MV-4-11 (cell line): ENCODE results near the gene PAK4.
"Not testable (repeated sequence)": the region's sequence is repeated elsewhere in the genome, so short reads cannot be mapped to it uniquely, and the experiment has no call there.

Experiments
- DNase-seq: peaks from one replicate; lab custom pipeline; 2025; lab: John Stamatoyannopoulos, UW

PAK4 gene

GRCh38 chr19:39100500-39101166 lies 25.0 kb upstream of the PAK4 start:
- DNase-seq: no peak

DNA sequence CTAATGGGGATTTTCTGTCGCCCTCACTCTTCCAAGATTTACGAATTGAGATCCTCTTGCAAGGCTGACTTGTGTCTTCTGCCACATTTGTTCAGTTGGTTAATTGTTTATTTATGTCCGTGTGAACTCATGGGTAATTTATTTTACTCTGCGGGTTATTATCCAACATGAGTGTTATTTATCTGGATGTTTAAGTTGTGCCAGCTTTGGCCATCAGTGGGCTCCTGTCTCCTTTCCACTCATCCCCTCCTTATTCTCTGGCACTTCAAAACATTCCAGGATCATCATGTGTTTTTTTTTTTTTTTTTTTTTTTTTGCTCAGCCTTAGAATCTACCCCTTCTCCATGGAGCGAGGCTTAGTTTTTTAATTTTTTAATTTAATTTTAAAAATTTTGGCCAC lies 22.4 kb upstream of the PAK4 start:
- no peak for DNase-seq

GRCh38 chr19:39104186-39104596 lies 21.4 kb upstream of the PAK4 start:
- no peak for DNase-seq

DNA sequence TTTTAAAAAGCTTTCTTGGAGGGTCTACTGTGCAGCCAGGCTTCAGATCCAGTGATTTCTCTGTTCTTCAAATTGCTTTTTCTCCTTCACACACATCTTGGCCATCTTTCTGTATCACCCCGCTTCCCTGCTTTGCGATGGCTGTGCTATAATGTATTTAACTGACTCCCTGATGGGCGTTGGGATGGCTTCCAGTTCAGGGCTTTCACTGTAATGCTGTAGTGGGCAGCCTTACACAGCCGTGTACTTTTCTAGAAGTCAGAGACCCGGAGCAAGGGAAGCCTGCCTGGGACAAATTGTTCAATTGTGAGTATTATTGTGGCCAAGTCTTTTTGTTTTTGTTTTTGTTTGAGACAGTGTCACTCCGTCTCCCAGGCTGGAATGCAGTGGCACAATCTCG lies 19.4 kb upstream of the PAK4 start:
- DNase-seq: no peak

GRCh38 chr19:39109641-39110040 lies 15.9 kb upstream of the PAK4 start:
- no peak for DNase-seq

DNA sequence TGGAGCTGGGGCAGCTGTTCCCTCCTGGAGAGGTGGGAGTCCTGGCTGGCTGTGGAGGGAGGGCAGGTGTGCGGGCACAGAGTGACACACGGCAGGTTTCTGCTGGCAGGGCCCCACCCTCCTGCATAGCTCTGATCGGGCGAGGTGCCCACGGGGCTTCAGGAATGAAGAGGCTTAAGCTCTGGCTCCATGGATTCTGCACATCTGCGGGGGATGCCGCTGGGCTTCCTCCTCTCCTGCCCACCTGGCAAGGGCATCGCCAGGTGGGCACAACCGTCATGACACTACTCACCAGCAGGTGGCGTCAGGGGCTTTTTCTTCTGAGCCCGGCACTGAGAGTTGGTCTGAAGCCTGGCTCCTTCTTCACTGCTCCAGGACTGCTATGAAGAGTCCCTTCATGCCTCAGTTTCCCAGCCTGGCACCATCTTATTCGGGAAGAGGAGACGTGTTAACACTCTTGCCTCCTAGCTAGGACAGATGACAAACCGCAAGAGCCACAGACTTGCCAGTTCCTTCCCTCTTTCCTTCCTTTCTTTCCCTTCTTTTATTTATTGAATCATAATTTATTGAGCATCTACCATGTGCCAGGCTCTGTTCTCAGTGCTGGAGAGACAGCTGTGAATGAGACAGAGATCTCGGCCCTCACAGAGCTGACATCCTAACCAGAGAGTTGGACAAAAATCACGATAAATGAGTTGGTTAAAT lies 15.2 kb upstream of the PAK4 start:
- peak; percentile 21 for DNase-seq

DNA sequence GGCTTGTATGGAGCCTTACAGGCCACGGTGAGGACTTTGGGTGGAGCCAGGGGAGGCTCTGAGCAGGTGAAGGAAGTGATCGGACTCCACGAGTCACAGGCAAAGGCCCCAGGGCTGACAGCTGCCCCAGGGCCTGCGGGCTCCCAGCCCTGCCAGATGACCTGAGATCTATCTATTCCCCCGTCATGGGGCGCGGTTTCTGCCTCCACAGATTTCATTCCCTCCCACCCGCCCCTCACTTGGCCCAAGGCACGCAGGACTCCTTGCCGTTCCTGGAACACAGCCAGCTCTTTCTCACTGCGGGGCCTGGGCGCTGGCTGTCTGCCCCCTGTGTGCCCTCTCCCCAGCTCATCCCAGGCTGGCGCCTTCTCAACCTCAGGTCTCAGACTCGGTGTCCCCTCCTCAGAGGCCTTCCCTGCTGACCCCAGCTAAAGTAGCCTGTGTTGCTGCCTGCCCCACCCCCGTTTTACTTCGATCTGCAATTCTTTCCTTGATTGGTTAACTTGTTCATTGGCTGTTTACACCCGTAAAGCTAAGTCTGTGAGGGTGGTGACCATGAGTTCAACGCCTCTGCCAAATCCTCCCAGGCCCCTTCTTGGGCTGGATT lies 13.9 kb upstream of the PAK4 start:
- no peak for DNase-seq

DNA sequence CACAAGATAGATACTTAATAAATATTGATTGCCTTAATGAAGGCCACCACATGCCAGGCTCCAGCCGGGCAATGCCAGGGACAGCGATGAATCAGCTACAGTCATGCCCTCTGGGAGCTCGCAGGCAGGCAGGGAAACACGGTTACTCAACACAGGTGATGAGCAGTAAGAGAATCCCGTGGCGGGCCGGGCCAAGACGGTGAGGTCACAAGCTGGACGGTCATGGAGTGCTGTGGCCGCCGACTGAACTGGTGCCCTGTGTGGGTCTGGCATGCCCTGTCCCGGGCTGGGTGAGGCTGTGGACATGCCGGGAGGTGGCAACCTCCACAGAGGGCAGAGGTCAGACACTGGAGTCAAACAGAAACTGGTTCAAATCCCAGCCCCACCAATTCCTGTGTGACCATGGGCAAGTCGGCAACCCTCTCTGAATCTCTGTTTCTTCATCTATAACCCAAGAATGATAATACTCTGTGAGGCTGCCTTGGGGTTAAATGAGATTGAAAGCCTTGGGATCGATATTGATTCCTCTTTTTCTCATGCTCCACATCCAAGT lies 13.2 kb upstream of the PAK4 start:
- DNase-seq: no peak

- DNase-seq: no peak
Observed at GRCh38 chr19:39113199-39113598, 12.4 kb upstream of the PAK4 start.

GRCh38 chr19:39115105-39115847 lies 10.3 kb upstream of the PAK4 start:
- no peak for DNase-seq

- DNase-seq: not testable (repeated sequence)
Observed at GRCh38 chr19:39117023-39117422, 8.6 kb upstream of the PAK4 start.

DNA sequence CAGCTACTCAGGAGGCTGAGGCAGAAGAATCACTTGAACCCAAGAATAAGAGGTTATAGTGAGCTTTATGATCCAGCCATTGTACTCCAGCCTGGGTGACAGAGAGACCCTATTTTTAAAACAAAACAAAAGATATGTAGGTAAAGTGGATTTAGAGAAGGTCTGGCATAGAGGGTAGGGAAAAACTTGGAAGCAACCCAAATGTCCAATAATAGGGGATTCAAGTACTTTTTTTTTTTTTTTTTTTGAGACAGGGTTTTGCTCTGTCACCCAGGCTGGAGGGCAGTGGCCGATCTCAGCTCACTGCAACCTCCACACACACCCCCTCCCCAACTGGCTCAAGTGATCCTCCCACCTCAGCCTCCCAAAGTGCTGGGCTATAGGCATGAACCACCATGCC lies 5.8 kb upstream of the PAK4 start:
- DNase-seq: no peak

GRCh38 chr19:39122934-39123731 lies 2.5 kb upstream of the PAK4 start:
- no peak for DNase-seq

DNA sequence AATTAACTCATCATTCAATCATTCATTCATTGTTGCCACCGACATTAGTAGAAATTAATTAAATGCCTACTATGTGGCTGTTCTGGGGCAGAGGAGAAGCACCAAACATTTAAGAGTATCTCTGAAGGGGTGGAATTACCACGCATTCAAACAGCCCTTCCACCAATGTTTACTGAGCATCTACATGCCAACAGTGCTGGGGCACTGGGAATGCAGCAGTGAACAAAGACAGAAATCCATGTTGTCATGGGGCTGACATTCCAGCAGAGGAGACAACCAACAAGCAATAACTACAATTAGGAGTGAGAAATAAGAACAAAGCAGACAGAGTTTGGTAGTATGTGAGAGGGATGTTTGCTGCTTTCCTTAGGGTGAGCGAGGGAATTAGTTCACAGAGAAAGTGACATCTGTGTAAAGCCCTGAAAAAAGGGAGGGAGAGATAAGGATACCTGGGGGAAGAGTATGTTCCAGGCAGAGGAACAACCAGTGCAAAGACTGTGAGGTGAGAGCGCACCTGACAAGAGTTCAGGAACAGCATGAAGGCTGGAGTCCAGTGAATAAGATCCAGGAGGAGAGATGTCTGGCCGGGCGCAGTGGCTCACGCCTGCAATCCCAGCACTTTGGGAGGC lies 1.3 kb upstream of the PAK4 start:
- DNase-seq: no peak

DNA sequence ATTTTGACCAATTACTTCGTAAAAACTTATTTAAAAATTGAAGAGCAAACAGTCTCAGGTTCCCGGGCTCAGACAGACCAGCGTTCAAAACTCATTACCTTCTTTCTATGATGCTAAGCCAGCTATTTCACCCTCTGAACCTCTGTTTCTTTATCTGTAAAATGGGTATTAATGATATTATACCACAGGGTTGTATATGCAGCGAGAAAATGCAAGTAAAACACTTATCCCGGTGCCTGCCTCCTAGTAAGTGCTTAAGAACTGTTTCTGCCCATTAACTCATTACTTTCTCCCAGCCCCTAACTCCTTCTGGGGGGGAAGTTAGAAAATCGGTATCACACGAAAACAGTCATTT lies 410 bp upstream of the PAK4 start:
- no peak for DNase-seq

DNA sequence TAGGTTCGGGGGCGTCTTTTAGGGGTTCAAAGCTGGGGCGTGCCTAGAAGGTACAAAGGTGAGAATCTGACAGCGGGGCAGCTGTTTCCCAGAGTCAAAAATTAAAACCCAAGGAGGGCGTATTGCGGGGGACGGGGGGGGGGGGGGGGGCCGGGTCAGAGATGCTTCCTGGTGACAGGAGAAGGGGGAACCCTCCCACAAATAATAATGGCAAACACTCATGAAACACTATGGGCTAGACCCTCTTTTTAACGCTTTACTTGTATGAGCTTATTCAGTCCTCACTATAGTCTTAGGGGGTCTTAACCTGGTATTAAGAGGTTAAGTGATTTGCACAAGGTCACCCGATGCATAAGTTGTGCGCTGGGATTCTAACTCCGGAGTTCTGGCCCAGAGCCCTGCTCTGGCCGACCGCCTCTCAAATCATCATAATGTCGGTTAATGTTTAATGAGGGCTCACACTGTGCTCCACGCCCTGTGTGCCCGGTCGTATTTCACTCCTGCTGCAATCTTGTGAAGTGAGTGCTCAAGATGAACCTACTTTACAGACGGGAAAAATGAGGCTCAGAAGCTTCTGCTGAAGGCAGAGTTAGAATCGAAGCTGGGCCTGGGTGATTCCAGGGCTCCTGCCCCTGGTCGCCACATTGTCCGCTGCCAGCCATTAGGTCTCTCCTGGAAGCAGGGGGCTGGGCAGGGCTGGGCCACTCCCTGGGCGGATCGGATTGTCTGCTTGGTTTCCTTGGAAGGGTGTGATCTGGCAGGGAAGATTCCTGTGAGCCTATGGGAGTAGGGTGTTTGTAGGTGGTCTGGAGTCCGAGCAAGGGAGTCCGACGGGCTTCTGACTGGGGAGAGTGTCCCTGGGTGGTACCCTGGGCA lies 964 bp downstream of the PAK4 start:
- no peak for DNase-seq

- no peak for DNase-seq
Observed at GRCh38 chr19:39127812-39128515, 2.4 kb downstream of the PAK4 start.

DNA sequence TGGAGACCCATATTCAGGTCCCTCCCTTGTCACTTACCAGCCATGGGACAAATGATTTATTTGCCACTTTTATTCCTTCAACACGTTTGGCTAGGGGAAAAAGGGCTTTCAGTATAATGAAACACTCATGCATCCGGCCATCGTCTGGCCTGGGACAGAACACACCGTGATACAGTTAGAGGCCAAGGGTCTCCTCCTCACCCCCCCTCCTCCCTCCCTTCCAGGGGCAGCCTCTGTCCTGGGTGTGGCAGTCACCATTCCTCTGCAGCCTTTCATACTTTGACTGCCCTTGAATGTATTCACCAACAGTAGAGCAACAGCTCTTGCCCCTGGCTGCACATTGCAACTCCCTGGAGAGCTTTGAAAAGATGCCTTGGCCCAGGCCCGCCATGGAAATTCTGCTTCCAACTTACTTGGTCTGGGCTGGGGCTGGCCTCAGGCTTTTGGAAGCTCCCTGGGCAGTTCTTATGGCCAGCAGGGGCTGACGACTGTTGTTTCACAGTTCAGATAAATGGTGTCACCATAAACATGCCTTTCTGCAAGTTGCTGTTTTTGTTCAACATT lies 3.0 kb downstream of the PAK4 start:
- DNase-seq: no peak

DNA sequence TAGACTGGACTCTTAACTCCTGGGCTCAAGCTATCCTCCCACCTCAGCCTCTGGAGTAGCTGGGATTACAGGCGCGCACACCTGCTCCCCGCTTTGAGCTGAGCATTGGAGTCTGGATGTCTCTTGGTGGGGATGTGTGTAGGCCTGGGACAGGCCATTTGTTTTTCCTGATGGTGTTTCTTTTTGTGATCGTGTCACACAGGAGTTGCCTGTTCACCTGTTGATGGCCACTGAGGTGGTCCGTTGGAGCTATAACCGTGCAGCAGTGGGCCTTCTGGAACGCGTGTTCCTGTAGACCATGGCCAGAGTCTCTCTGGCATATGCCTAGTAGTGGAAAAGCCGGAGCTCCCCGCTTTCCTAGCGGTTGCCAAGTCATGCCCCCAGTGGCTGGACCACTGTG lies 3.5 kb downstream of the PAK4 start:
- DNase-seq: no peak
